AG04450 (cell line): ENCODE data around the gene OSBPL6. TPM values are rescaled to one million over a fixed set of nuclear protein-coding genes. Genes with fewer than 3 reads are reported as not detected.

Experiments used
- CTCF ChIA-PET: fragments of 300-600, 350-600 bp; formaldehyde crosslinking; extraction: SDS; loops from one replicate; lab custom pipeline; 2022; ENCODE audit warnings: antibody characterized with exemption, inconsistent platforms; lab: Charles Lee
- POLR2A ChIA-PET: fragments of 350-600 bp; formaldehyde crosslinking; extraction: SDS; loops from one replicate; lab custom pipeline; 2021; ENCODE audit warnings: antibody characterized with exemption, inconsistent platforms; lab: Yijun Ruan, JAX
- DNase-seq: peaks from one replicate; pipeline ENCODE4 v3.0.0-alpha.2; 2011; ENCODE audit warnings: low read depth, low spot score
- H3K27ac ChIP-seq: one replicate; pipeline ENCODE4 v1.5.1; 2012; ENCODE audit warnings: low read depth, low read length, control low read depth
- H3K27me3 ChIP-seq: one replicate; pipeline ENCODE4 v1.6.0; 2012; ENCODE audit warnings: low read length; ENCODE audit not compliant: control insufficient read depth, insufficient read depth
- H3K4me3 ChIP-seq: 2 replicates; pipeline ENCODE4 v1.5.1; 2011; ENCODE audit warnings: mild to moderate bottlenecking, low read depth, low read length, control low read depth
- H3K9me3 ChIP-seq: 2 replicates; pipeline ENCODE4 v1.5.1; 2012; ENCODE audit warnings: low read length; ENCODE audit not compliant: control insufficient read depth, insufficient read depth
- CTCF ChIP-seq: IDR thresholded peaks from 2 replicates; pipeline ENCODE4 v1.5.1; 2011; ENCODE audit warnings: low read depth, low read length, control low read depth, inconsistent platforms
- polyA plus RNA-seq: library from polyadenylated mRNA; depleted of rRNA; stranded (reverse); fragments of >200 nt; gene quantifications from 2 replicates; pipeline ENCODE4 v1.2.3, GENCODE V29; 2011

The OSBPL6 gene
- polyA plus RNA-seq, 1 experiment, result 5.0 TPM

GRCh38 chr2:178379162-178380004, 185.1 kb downstream of the OSBPL6 start:
- no peaks in the 10 kb centered on the region for H3K9me3 ChIP-seq
- no peak overlapping the region for H3K4me3 ChIP-seq
- no peak for TF ChIP-seq CTCF
- no peaks in the 10 kb centered on the region for H3K27me3 ChIP-seq
- DNase-seq, result no peak
- ChIA-PET CTCF (interaction anchor here (0.6 to 1.9 kb wide), 4 partner anchors 17 to 73 kb away, joined by 3 to 8 read pairs (median 4); no protein-coding TSS in a partner anchor), POLR2A (no interaction called here)
- no peak overlapping the region for H3K27ac ChIP-seq

- no peak for DNase-seq
- Histone ChIP-seq H3K27ac (no peak overlapping the region), H3K4me3 (no peak overlapping the region), H3K9me3 (no peaks in the 10 kb centered on the region), H3K27me3 (no peaks in the 10 kb centered on the region)
- no peak for TF ChIP-seq CTCF
- ChIA-PET POLR2A (no interaction called here), CTCF (interaction anchor here (1.9 kb wide), 1 partner anchor 16 kb away, joined by 8 read pairs; no protein-coding TSS in a partner anchor)
Measured at GRCh38 chr2:178380763-178381162, 186.5 kb downstream of the OSBPL6 start.

- Histone ChIP-seq H3K27me3 (no peaks in the 10 kb centered on the region), H3K4me3 (no peak overlapping the region), H3K27ac (no peak overlapping the region), H3K9me3 (no peaks in the 10 kb centered on the region)
- no peak for DNase-seq
- ChIA-PET CTCF (interaction anchor here (1.6 kb wide), 1 partner anchor 31 kb away, joined by 7 read pairs; no protein-coding TSS in a partner anchor), POLR2A (no interaction called here)
- no peak for TF ChIP-seq CTCF
Measured at GRCh38 chr2:178383718-178384117, 189.4 kb downstream of the OSBPL6 start.

GRCh38 chr2:178385595-178386148, 191.4 kb downstream of the OSBPL6 start:
- Histone ChIP-seq H3K27ac (peak overlapping the region; percentile 31), H3K27me3 (no peaks in the 10 kb centered on the region), H3K9me3 (no peaks in the 10 kb centered on the region), H3K4me3 (no peak overlapping the region)
- POLR2A ChIA-PET, result interaction anchor here (1.5 kb wide), 1 partner anchor 19 kb away, joined by 3 read pairs; no protein-coding TSS in a partner anchor
- no peak for DNase-seq
- CTCF ChIA-PET, result interaction anchor here (1.4 to 2.6 kb wide), 2 partner anchors 12 to 33 kb away, joined by 6 to 8 read pairs; no protein-coding TSS in a partner anchor
- no peak for TF ChIP-seq CTCF
